Measurements from ENCODE around the gene PBX2. TPM values are rescaled to one million over a fixed set of nuclear protein-coding genes. Genes with fewer than 3 reads are reported as not detected.

The PBX2 gene
- total RNA-seq, 1 donor from 2014 or later = 18.1 TPM

GRCh38 chr6:32176476-32177182, 13.4 kb downstream of the PBX2 start:
- DNase-seq (ENCODE audit: low spot score in 2 of 2) = no peak
- H3K4me1 ChIP-seq = peaks cover 9 to 27% of the 10 kb centered on the region in 2 donors
- no peak for TF ChIP-seq CTCF (IDR thresholded peaks at IDR 0.05)

GRCh38 chr6:32175711-32176475, 14.1 kb downstream of the PBX2 start, which contains the start of gene AGPAT1:
AGPAT1 (minus strand) TSS chr6:32176084; CDS start chr6:32171496, 4,588 bp downstream.
- H3K4me1 ChIP-seq = peaks cover 9 to 27% of the 10 kb centered on the region in 2 donors
- intact Hi-C loops (cut with DNase I) = loop anchor here (1.0 to 10.0 kb wide), 5 partner anchors 23 to 1241 kb away; partner anchors contain the start of genes BRD2, C6orf47, CSNK2B and CUTA
- peak; percentile 87 to 97 for DNase-seq (ENCODE audit: low spot score in 2 of 2)

More at GRCh38 chr6:32176476-32177182, 13.4 kb downstream of the PBX2 start:
- Histone ChIP-seq H3K27ac (peak overlapping the region; percentile 87 to 92), H3K9me3 (no peaks in the 10 kb centered on the region), H3K4me3 (peak overlapping the region; percentile 73 to 99), H3K27me3 (no peaks in the 10 kb centered on the region), H3K36me3 (peaks cover 14 to 16% of the 10 kb centered on the region in 2 donors)
- intact Hi-C loops (cut with DNase I) = loop anchor here (1.0 to 10.0 kb wide), 7 partner anchors 19 to 1241 kb away; partner anchors contain the start of genes BRD2, C6orf47, CSNK2B and CUTA

DNA sequence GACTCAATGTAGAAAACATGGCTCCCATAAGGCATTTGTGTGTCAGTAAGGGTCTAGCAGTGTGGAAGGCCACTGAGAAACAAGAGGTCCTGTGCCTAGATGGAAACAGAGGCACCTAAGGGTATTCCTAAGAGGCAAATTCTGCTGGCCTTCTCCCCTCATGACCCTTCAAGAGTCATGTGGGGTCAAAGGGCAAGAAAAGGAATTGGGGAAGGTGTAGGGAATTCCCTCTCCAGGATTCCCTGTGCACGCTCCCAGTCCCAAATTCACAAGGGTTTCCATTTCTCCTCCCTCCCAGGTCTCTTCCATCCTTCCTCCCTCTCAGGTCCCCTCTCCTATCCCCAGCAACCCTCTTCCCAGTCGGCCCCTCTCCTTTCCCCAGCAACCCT, 14.7 kb downstream of the PBX2 start:
- Histone ChIP-seq H3K36me3 (peaks cover 10 to 16% of the 10 kb centered on the region in 2 donors), H3K27ac (peak overlapping the region; percentile 87 to 92), H3K4me1 (peaks cover 9 to 27% of the 10 kb centered on the region in 2 donors), H3K27me3 (no peaks in the 10 kb centered on the region), H3K4me3 (peak overlapping the region; percentile 73 to 99), H3K9me3 (no peaks in the 10 kb centered on the region)
- TF ChIP-seq CTCF (IDR thresholded peaks at IDR 0.05) = no peak
- no peak for DNase-seq (ENCODE audit: low spot score in 2 of 2)
- intact Hi-C loops (cut with DNase I) = loop anchor here (5.0 to 10.0 kb wide), 4 partner anchors 201 to 1242 kb away; partner anchors contain the start of genes BRD2, C6orf47, CSNK2B and CUTA

More at GRCh38 chr6:32175711-32176475, 14.1 kb downstream of the PBX2 start, which contains the start of gene AGPAT1:
- Histone ChIP-seq H3K9me3 (no peaks in the 10 kb centered on the region), H3K4me3 (peak within 1 kb of the TSS; percentile 73 to 99), H3K27me3 (no peaks in the 10 kb centered on the region), H3K27ac (peak within 1 kb of the TSS; percentile 87 to 92), H3K36me3 (peaks cover 12 to 13% of the 10 kb centered on the region in 2 donors)
- TF ChIP-seq CTCF (IDR thresholded peaks at IDR 0.05) = no peak

DNA sequence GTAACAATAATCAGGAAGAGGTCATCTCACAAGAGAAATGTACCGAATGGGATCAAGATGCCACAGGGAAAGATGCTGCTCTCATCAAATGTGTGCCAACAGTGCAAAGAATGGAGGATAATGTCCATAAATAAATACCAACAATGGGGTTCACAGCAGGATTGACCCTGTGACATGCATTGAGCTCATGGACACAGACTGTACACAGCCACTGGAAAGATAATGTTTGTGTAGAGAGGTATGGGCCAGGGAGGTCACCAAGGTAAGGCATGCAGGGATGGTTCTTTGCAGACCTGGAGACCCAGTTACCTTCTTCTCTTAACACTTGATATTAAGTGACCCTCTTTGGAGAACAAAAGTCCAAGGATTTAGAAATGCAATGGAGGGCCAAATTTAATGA, 15.6 kb downstream of the PBX2 start:
- no peaks in the 10 kb centered on the region for H3K27me3 ChIP-seq
- no peaks in the 10 kb centered on the region for H3K9me3 ChIP-seq
- peaks cover 6 to 18% of the 10 kb centered on the region in 2 donors for H3K36me3 ChIP-seq
- peaks cover 9 to 24% of the 10 kb centered on the region in 2 donors for H3K4me1 ChIP-seq
- intact Hi-C loops (cut with DNase I) = loop anchor here (10.0 kb wide), 2 partner anchors 200 to 510 kb away; partner anchors contain the start of genes C6orf47, CSNK2B, DXO and GPANK1
- no peak overlapping the region for H3K4me3 ChIP-seq
- no peak for TF ChIP-seq CTCF (IDR thresholded peaks at IDR 0.05)
- DNase-seq (ENCODE audit: low spot score in 2 of 2) = no peak
- H3K27ac ChIP-seq = no peak overlapping the region

- peaks cover 6 to 16% of the 10 kb centered on the region in 2 donors for H3K4me1 ChIP-seq
- no peaks in the 10 kb centered on the region for H3K27me3 ChIP-seq
- intact Hi-C loops (cut with DNase I) = loop anchor here (10.0 kb wide), 2 partner anchors 198 to 508 kb away; partner anchors contain the start of genes C6orf47, CSNK2B, DXO and GPANK1
- no peak overlapping the region for H3K4me3 ChIP-seq
- H3K36me3 ChIP-seq = peaks cover 11 to 29% of the 10 kb centered on the region in 2 donors
- TF ChIP-seq CTCF (IDR thresholded peaks at IDR 0.05) = no peak
- H3K9me3 ChIP-seq = no peaks in the 10 kb centered on the region
- no peak overlapping the region for H3K27ac ChIP-seq
- no peak for DNase-seq (ENCODE audit: low spot score in 2 of 2)
Observed at GRCh38 chr6:32173051-32173727, 16.8 kb downstream of the PBX2 start.

All from ascending aorta (tissue), 2 donors.